Myocyte (in vitro differentiated cells): ENCODE measurements around the gene MRRF. TPM values are rescaled to one million over a fixed set of nuclear protein-coding genes. Genes with fewer than 3 reads are reported as not detected.
A peak's percentile ranks its signal among the peaks of the same experiment; 100 is the strongest.

ENCODE experiments used
- DNase-seq: peaks from one replicate; pipeline ENCODE4 v3.0.0-alpha.2; 2012; ENCODE audit warnings: low read depth
- total RNA-seq: library from RNA; depleted of rRNA; stranded (reverse); fragments of >200 nt; gene quantifications from 2 replicates; pipeline ENCODE4 v1.2.3, GENCODE V29; 2014

MRRF gene
- total RNA-seq, 1 donor from 2014 or later = 36.6 TPM

- DNase-seq = no peak
These were observed 66.8 kb downstream of the MRRF start for GRCh38 chr9:122331523-122331927.

- peak; percentile 58 for DNase-seq
These were observed 67.4 kb downstream of the MRRF start for GRCh38 chr9:122332083-122332482.

- DNase-seq = peak; percentile 15
These were observed 68.0 kb downstream of the MRRF start for GRCh38 chr9:122332644-122333043.

- no peak for DNase-seq
These were observed 68.6 kb downstream of the MRRF start for GRCh38 chr9:122333169-122333808.

GRCh38 chr9:122334916-122335315, 70.2 kb downstream of the MRRF start:
- peak; percentile 24 for DNase-seq

GRCh38 chr9:122336189-122336588, 71.5 kb downstream of the MRRF start:
- DNase-seq = no peak

GRCh38 chr9:122336866-122337555, 72.3 kb downstream of the MRRF start:
- peak; percentile 24 for DNase-seq

- peak; percentile 87 for DNase-seq
These were observed 72.9 kb downstream of the MRRF start for GRCh38 chr9:122337556-122337929.

GRCh38 chr9:122338536-122338935, 73.9 kb downstream of the MRRF start:
- no peak for DNase-seq

- no peak for DNase-seq
These were observed 74.3 kb downstream of the MRRF start for GRCh38 chr9:122338994-122339393.

GRCh38 chr9:122339579-122339978, 74.9 kb downstream of the MRRF start:
- no peak for DNase-seq

GRCh38 chr9:122340161-122340560, 75.5 kb downstream of the MRRF start:
- DNase-seq = no peak

GRCh38 chr9:122342323-122343050, 77.8 kb downstream of the MRRF start:
- no peak for DNase-seq

GRCh38 chr9:122346478-122347347, 82.0 kb downstream of the MRRF start:
- peak; percentile 43 for DNase-seq

GRCh38 chr9:122347348-122348287, 82.9 kb downstream of the MRRF start:
- DNase-seq = no peak

GRCh38 chr9:122348288-122348777, 83.7 kb downstream of the MRRF start:
- DNase-seq = no peak

GRCh38 chr9:122348791-122349190, 84.1 kb downstream of the MRRF start:
- no peak for DNase-seq

GRCh38 chr9:122349201-122349600, 84.5 kb downstream of the MRRF start:
- DNase-seq = no peak

- DNase-seq = peak; percentile 73
These were observed 86.1 kb downstream of the MRRF start for GRCh38 chr9:122350577-122351355.
